Embryonic facial prominence (tissue), 1 donor: ENCODE measurements around the gene ADAMTS13.

Experiments
- DNase-seq: peaks from one replicate; pipeline ENCODE4 v3.0.0-alpha.2; 2016; ENCODE audit errors: extremely low spot score

Gene ADAMTS13

GRCh38 chr9:133454325-133454724 lies 32.2 kb downstream of the ADAMTS13 start:
- DNase-seq = no peak

DNA sequence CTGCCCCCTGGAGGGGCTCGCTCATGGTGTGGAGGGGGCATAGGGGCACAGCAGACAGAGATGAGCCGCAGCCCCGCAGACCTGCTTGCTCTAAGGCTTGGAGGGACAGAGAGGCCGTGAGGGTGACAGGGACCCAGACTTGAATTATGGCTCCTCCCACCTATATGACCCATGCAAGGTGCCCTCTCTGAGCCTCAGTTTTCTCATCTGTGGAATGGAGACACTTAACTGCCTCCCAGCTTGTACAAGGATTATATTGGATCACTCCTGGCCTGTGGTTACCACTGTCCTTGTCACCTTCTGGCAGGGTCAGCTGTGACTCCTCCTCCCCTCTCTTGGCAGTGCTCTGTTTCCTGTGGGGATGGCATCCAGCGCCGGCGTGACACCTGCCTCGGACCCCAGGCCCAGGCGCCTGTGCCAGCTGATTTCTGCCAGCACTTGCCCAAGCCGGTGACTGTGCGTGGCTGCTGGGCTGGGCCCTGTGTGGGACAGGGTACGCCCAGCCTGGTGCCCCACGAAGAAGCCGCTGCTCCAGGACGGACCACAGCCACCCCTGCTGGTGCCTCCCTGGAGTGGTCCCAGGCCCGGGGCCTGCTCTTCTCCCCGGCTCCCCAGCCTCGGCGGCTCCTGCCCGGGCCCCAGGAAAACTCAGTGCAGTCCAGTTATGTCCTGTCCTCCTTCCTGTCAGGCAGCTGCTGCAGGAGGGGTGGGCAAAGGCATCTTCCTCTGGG lies 32.9 kb downstream of the ADAMTS13 start:
- DNase-seq = no peak

- no peak for DNase-seq
Observed at GRCh38 chr9:133455936-133456335, 33.8 kb downstream of the ADAMTS13 start.

GRCh38 chr9:133456409-133456808 lies 34.2 kb downstream of the ADAMTS13 start:
- no peak for DNase-seq

- no peak for DNase-seq
Observed at GRCh38 chr9:133457233-133457632, 35.1 kb downstream of the ADAMTS13 start.

DNA sequence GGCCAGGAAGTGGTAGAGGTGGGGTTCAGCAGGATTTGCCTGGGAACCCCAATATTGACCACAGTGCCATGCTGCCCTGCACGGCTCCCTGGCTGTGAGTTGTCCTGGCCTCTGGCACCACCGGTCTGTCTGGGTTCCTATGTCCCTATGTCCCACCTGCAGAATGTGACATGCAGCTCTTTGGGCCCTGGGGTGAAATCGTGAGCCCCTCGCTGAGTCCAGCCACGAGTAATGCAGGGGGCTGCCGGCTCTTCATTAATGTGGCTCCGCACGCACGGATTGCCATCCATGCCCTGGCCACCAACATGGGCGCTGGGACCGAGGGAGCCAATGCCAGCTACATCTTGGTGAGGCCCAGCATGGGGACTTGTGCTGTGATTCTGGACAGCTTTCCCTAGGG lies 35.6 kb downstream of the ADAMTS13 start:
- no peak for DNase-seq

- DNase-seq = no peak
Observed at GRCh38 chr9:133458643-133459312, 36.6 kb downstream of the ADAMTS13 start.

DNA sequence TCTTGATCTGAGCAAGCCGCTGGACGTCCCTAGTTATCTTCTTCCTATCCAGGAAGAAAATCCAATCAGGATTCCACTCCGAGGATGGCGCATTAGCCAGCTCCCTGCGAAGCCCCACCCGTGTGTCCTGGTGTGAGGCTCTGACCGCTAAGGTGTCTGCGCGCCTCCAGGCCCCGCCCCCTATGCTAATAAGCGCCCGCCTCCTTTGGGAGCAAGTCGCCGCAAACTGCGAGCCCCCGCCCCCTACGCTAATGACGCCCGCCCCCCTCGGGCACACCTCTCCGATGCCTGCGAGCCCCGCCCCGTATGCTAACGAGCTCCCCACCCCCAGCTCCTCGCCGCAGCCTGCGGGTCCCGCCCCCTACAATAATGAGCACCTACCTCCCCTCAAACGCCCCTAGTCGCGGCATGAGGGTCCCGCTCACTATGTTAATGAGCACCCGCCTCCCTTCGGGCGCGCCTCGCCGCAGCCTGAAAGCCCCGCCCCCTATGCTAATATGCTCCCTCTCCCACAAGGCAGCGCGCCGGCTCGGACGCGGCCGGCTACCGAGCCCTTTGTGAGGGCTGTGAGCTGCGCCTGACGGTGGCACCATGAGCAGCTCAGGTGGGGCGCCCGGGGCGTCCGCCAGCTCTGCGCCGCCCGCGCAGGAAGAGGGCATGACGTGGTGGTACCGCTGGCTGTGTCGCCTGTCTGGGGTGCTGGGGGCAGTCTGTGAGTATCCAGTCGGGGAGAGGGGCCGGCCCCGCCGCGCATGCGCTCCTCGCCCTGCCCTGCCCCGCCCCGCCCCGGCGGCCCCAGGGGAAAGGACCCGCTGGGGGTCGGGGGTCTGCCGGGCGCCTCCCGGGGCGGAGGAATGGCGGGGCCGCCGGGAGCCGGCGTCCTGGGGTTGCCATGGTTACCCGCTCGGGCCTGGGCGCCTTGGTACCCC lies 37.6 kb downstream of the ADAMTS13 start, which contains the start of gene CACFD1:
Gene CACFD1, plus strand, starts transcription at position 503 of the 929 bp plus-strand sequence. Its CDS starts 89 bp downstream, at position 592.
- DNase-seq = peak; percentile 84

- peak; percentile 6 for DNase-seq
Observed at GRCh38 chr9:133460405-133461175, 38.4 kb downstream of the ADAMTS13 start.

DNA sequence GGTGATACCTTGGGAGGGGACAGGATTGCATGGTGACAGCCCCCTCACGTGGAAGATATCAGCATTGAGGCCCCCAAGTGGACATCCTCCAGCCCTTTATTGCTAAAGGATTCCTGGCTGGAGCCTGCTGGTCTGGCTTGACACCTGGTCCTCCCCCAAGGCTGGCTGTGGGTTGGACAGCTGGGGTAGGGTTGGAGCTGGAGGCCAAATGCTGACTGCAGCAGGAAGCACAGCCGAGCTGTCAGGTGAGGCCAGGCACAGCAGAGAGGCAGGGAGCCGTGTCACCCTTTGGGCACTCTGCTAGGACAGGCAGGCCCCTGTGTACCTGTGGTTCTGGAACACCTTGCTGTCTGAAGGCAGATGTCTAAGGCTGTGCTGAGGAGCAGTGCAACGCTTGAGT lies 39.8 kb downstream of the ADAMTS13 start:
- DNase-seq = no peak

GRCh38 chr9:133463234-133463863 lies 41.2 kb downstream of the ADAMTS13 start:
- no peak for DNase-seq

DNA sequence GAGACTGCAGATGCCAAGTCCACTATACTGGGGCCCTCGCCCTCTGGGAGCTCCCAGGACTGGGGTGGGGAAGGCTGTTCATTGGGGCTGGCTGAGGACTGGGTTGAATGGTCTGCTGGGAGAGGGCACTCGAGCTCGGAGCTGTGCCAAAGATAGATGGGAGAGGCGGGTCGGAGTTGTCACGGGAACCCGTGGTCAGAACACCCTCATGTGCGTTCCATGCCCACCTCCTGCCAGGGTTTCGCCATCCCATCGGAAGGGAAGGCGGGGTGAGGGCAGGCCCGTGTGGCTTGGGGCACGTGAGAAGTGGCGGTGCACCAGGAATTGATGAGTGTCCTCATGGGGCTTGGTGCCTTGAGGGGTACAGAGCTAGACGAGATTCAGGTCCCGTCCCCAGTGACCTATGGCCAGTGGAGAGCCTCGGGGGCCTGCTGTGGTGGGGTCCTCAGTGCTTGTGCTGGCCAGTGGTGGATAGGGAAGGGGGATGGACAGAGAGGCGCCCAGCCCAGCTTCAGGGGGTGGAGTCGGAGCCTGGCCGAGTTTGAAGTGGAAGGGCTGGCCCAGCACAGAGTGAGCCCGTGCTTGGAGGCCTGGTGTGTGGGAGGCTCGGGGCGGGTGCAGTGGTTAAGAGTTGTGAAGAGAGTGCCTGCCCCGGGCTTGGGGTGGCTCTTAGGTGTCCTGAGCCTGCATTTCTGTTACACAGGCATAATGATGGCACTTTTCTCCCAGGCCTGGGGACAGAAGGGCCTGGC lies 41.9 kb downstream of the ADAMTS13 start:
- no peak for DNase-seq

DNA sequence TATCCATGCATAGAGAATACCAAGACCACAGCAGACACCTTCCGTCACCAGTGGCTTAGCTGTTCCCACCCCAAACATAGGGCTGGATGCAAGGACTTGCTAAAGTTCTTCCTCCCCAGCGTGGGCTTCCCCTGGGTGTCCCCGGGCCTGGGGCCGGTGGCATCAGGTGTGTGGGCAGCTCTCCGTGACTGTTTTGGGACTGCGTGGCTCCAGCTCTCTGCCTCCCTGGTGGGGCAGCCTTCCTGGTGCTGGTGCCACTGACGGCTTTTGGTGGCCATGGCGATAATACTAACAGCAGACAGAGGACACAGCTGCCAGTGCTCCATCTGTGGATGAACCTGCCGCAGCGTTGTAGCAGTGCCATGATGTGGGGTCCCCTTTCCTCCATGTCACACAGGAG lies 42.5 kb downstream of the ADAMTS13 start:
- no peak for DNase-seq

GRCh38 chr9:133465984-133466383 lies 43.8 kb downstream of the ADAMTS13 start:
- no peak for DNase-seq

DNA sequence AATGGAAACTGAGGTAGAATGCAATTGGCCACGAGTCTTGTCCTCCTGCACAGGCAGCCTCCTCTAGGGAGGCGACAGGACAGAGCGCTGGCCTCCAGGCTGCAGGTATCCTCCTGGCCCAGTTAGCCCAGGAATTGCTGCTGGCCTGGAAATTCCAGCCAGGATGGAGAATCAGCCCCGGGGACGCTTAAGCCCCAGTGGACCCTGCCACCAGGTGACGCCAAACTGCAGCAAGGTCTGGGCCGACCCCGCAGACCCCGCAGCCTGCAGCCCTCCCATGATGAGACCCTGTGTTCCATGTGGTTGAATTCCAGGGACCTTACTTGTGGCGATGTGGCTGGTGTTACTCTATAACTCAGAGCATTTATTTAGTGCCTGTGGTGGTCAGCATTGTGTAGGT lies 44.9 kb downstream of the ADAMTS13 start:
- DNase-seq = no peak

DNA sequence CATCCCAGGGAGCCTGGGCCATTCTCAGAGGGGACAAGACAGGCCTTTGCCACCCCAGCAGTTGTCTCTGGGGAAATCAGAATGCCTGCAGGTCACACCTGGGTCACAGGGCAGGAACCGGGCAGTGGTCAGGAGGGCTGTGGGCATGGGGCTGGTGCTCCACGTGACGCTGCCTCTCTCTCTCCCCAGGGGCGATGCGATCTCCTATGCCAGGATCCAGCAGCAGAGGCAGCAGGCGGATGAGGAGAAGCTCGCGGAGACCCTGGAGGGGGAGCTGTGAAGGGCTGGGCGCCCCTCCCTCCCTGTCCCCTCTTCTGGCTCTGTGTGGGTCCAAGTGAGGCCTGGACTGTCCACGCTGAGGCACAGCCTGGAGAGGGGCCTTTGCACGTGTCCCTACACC lies 46.2 kb downstream of the ADAMTS13 start:
- DNase-seq = no peak

DNA sequence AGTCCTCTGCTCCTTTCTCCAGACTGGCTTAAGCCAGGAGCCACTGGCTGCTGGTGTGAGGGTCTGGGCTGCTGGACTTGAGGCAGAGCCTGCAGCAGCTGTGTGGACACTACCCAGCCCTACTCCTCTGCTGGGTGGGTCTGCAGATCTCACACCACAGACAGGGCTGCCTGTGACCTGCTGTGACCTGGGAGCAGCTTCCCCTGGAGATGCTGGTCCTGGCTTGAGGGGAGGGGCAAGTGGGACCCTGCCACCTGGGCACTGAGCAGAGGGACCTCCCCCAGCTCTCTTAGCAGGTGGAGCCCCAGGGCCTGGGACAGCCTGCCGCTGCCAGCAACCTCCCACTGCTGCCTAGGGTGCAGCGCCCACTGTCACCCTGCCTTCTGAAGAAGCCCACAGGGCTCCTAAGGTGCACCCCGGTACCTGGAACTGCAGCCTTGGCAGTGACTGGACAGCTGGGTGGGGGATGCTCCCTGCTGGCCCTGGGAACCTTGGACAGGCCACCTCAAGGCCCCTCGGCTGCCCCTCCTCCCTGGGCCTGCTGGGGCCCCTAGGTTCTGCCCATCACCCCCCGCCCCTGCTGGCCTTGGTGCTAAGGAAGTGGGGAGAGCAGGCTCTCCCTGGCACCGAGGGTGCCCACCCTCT lies 46.7 kb downstream of the ADAMTS13 start:
- DNase-seq = no peak

- no peak for DNase-seq
Observed at GRCh38 chr9:133470427-133470924, 48.3 kb downstream of the ADAMTS13 start.

DNA sequence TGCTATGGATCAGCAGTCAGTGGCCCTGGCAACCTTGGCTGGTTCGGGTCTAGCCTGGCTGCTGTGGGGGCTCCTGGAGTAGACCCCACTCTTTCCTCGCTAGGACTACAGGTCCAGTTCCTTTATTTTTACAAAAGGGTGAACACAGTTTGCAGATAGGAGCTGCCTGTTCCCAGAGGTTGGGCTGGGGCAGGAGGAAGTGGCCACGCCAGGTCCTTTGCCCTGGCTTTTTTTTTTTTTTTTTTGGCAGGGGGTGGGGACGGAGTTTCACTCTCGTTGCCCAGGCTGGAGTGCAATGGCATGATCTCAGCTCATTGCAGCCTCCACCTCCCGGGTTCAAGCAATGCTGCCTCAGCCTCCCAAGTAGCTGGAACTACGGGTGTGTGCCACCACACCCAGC lies 48.8 kb downstream of the ADAMTS13 start:
- DNase-seq = no peak
